RWPE2 (cell line): ENCODE measurements around the gene UBE2E1.

Source experiments
- ATAC-seq: fragments of 200-7000 bp; cut with Tn5 transposase; 3 replicates; pipeline ENCODE4 v1.9.1; 2021; ENCODE audit warnings: low read depth
- DNase-seq: peaks from one replicate; pipeline ENCODE4 v3.0.0-alpha.2; 2020; ENCODE audit warnings: low spot score
- H3K27ac ChIP-seq: fragments of 450-650 bp; 2 replicates; pipeline ENCODE4 v1.5.1; 2017; ENCODE audit warnings: mild to moderate bottlenecking; ENCODE audit not compliant: poor library complexity, severe bottlenecking
- H3K27me3 ChIP-seq: fragments of 250-450 bp; sonication (Bioruptor Pico); 2 replicates; pipeline ENCODE4 v1.5.1; 2021; ENCODE audit warnings: mild to moderate bottlenecking, moderate library complexity; ENCODE audit not compliant: insufficient read depth, poor library complexity, severe bottlenecking
- H3K36me3 ChIP-seq: fragments of 250-450 bp; sonication (Bioruptor Pico); 2 replicates; pipeline ENCODE4 v1.5.1; 2020; ENCODE audit warnings: low read depth, mild to moderate bottlenecking, moderate library complexity
- H3K4me1 ChIP-seq: fragments of 250-450 bp; sonication (Bioruptor Pico); 2 replicates; pipeline ENCODE4 v1.5.1; 2021; ENCODE audit warnings: mild to moderate bottlenecking, moderate library complexity; ENCODE audit not compliant: insufficient read depth, poor library complexity, severe bottlenecking
- H3K4me3 ChIP-seq: fragments of 250-450 bp; sonication (Bioruptor Pico); 2 replicates; pipeline ENCODE4 v1.5.1; 2021; ENCODE audit warnings: mild to moderate bottlenecking, moderate library complexity; ENCODE audit not compliant: severe bottlenecking
- H3K9me3 ChIP-seq: fragments of 250-450 bp; sonication (Bioruptor Pico); 2 replicates; pipeline ENCODE4 v1.5.1; 2021; ENCODE audit warnings: mild to moderate bottlenecking, moderate library complexity; ENCODE audit not compliant: severe bottlenecking
- CTCF ChIP-seq: fragments of 450-650 bp; IDR thresholded peaks from one replicate; pipeline ENCODE4 v1.5.1; 2017; ENCODE audit warnings: mild to moderate bottlenecking, moderate library complexity; ENCODE audit not compliant: poor library complexity, severe bottlenecking

Gene UBE2E1

DNA sequence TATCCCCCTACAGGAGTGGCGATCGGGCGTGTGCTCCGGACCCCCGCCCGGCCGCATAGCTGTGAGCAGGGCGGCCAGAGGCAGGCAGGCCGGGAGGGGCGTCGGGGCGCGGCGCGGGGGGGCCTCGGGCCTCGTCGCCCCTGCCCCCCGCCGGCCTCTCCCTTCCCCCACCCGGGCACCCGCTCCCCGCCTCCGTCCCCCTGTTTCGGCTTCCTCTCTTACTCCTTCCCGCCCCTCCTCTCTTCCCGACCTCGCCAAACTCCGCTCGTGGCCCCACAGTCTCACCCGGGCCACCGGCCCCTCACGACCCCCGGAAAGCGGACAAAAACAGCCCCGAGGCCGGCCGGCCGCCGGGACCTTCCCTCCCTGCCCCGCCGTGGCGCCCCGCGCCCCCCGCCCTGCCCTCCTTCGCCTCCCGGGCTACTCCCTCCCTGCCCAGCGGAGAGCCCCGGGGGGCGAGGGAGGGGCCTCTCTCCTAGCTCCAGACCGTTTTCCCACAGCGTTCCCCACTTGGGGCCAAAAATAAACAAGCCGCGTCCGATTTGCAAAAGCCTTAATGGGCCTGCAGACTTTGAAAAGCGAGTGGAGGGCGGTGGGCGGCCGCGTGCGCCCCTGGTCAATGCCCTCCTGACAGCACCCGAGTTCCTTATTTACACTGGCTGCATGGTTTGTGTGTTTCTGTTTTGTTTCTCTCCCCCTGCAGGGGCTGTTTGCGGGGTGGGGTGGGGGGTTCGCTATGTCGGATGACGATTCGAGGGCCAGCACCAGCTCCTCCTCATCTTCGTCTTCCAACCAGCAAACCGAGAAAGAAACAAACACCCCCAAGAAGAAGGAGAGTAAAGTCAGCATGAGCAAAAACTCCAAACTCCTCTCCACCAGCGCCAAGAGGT lies 1.0 kb downstream of the UBE2E1 start:
- DNase-seq (no peak), ATAC-seq (peak; percentile 8; the same call in 1 of the 3 replicates)
- Histone ChIP-seq H3K27me3 (no peaks in the 10 kb centered on the region), H3K27ac (peak overlapping the region; percentile 73), H3K4me3 (peak overlapping the region; percentile 79), H3K36me3 (peaks cover 15% of the 10 kb centered on the region), H3K9me3 (no peaks in the 10 kb centered on the region), H3K4me1 (peaks cover 23% of the 10 kb centered on the region)
- no peak for TF ChIP-seq CTCF

DNA sequence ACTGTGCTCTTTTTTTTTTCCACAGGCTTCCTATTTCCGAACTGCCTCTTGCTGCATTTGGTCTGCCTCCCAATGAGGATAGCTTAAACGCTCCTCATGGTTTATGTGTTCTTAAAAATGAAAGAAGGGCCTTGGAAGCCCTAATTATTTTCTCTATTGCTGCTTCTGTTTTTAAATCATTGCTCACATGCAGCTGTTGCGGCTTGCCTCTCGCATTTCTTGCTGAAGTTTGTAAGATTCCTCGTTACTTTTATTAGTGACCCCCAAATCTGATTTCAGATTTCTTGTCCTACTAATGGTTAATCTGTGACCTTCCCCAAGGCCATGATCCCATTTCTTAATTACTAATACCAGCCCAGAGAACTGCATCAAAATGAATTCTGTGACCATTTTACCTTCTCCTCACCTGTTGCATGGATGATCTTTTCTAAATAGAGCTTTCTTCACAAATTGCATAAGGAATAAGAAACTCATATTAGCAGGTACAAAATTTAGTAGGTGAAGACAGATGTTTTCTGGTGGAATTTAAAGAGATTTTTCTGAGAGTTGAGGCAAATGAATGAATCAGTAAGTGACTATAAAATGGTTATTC lies 1.8 kb downstream of the UBE2E1 start:
- Histone ChIP-seq H3K4me3 (peak overlapping the region; percentile 79), H3K27me3 (no peaks in the 10 kb centered on the region), H3K9me3 (no peaks in the 10 kb centered on the region), H3K36me3 (peaks cover 22% of the 10 kb centered on the region), H3K27ac (peak overlapping the region; percentile 73), H3K4me1 (peaks cover 30% of the 10 kb centered on the region)
- ATAC-seq = peak; percentile 6; the same call in 1 of the 3 replicates
- TF ChIP-seq CTCF = no peak
- no peak for DNase-seq

DNA sequence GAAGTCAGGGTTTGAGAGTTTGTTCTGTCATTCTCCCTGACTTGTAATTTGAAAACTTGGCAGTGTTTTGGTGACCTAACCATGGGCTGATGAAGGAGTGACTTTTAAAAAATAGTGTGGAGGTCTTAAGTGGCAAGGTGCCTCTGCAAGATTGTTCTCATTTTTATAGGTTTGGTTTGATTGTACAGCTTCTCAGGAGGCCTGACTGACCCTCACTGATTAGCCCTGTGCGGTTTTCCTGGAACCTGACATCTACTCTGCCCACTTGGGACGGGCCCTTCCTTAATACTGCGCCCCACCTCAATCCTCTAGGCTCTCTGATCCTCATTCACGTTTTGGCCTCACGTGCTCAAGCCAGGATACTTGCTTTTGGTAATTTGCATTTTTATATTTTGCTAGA lies 2.8 kb downstream of the UBE2E1 start:
- no peak for ATAC-seq
- H3K27me3 ChIP-seq = no peaks in the 10 kb centered on the region
- peaks cover 30% of the 10 kb centered on the region for H3K36me3 ChIP-seq
- DNase-seq = no peak
- H3K4me3 ChIP-seq = no peak overlapping the region
- peak overlapping the region; percentile 73 for H3K27ac ChIP-seq
- no peaks in the 10 kb centered on the region for H3K9me3 ChIP-seq
- no peak for TF ChIP-seq CTCF
- H3K4me1 ChIP-seq = peaks cover 30% of the 10 kb centered on the region

DNA sequence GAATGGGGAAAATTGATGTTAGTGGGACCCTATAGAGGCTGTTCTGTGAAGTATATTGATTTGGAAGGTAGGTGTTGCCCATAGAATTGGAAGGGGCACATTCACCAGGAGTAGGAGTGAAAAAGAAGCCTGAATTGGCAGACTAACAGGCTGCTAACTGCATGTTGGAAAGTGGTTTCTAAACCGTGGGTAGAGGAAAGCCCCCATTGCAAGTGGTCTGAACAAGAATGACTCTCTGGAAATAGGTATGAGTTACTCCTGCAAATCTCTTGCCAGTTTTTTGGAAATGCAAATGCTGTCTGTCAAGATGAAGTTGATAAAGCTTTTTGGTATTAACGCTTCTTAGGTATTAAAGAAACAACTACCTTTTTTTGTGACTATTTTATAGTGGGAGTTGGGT lies 3.5 kb downstream of the UBE2E1 start:
- peaks cover 36% of the 10 kb centered on the region for H3K36me3 ChIP-seq
- peaks cover 30% of the 10 kb centered on the region for H3K4me1 ChIP-seq
- H3K27me3 ChIP-seq = no peaks in the 10 kb centered on the region
- no peaks in the 10 kb centered on the region for H3K9me3 ChIP-seq
- peak overlapping the region; percentile 73 for H3K27ac ChIP-seq
- DNase-seq (no peak), ATAC-seq (no peak)
- no peak for TF ChIP-seq CTCF
- H3K4me3 ChIP-seq = no peak overlapping the region

DNA sequence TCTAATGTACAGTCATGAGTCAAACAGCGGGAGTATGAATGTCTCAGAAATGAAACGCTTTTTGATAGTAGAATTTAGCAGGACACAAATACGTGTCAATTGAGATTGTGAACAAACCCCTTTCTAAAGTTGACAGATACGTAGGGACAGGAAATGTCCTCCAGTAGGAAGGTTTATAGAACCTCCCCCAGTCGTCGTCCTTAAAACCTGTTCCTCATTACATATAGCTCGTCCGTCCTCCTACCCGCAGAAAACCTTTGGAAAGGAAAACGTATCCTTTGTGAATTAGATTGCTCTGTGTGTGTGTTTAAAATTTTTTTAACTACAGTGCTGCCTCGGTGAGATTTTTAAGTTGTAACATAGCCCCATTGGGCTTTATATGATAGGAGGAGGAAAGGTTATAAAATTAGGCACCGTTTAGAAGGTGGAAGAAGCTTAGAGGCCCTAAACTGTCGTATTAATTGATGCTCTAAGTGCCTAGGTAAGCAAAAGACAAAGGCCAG lies 4.1 kb downstream of the UBE2E1 start:
- ATAC-seq (no peak), DNase-seq (no peak)
- peak overlapping the region; percentile 64 for H3K4me3 ChIP-seq
- peaks cover 30% of the 10 kb centered on the region for H3K4me1 ChIP-seq
- no peaks in the 10 kb centered on the region for H3K27me3 ChIP-seq
- H3K27ac ChIP-seq = peak overlapping the region; percentile 73
- peaks cover 36% of the 10 kb centered on the region for H3K36me3 ChIP-seq
- no peak for TF ChIP-seq CTCF
- no peaks in the 10 kb centered on the region for H3K9me3 ChIP-seq
